Measurements from ENCODE around the gene BOK. TPM values are rescaled to one million over a fixed set of nuclear protein-coding genes. Genes with fewer than 3 reads are reported as not detected.

The BOK gene
- total and polyA plus RNA-seq, 9 of the 15 experiments (the other 6 are each of a cell fraction or from before 2014, with no cell fraction given): 0.03 to 3.3 (median 2.0) TPM; not detected in 1

DNA sequence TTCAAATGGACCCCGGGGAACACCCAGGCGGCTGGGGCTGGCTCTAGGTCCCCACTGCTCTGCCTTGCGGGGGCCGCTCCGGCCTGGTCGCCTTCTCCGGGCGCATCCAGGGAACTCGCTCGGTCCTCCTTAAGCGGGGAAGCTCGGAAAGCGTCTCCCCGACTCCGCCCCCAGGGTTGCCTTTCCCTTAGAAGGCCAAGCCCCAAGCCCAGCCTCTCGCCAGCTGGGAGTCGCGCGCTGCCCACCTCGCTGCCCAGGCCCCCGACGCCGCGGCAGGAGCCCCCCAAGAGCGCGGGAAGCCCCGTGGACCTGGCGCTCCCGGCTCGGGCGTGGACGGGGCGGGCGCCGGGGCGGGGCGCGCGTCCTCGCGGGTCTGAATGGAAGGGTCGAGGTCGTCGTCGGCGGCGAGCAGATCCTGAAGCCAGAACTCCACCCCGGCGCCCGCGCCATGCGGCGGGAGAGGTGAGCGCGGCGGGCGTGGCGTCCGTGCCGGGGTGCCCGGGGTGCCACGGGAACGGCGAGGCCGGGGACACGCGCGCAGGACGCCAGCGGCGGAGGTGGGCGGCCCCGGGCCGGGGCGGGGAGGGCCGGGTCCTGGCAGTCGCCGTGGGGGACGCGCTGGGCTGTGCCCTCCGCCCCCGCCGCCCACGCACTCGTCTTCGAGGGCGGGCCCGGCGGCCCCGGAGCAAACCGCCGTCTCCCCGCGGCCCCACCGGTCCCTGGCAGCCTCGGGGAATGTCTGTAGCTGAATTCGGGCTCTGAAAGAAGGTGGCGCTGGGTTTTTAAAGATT, at the start of gene BOK (continued):
- TF ChIP-seq ZNF12 (CRISPR knock-in tag; IDR thresholded peaks at IDR 0.05) (no peak), ZNF408 (CRISPR knock-in tag; IDR thresholded peaks at IDR 0.05; ENCODE audit: low read depth) (no peak)

DNA sequence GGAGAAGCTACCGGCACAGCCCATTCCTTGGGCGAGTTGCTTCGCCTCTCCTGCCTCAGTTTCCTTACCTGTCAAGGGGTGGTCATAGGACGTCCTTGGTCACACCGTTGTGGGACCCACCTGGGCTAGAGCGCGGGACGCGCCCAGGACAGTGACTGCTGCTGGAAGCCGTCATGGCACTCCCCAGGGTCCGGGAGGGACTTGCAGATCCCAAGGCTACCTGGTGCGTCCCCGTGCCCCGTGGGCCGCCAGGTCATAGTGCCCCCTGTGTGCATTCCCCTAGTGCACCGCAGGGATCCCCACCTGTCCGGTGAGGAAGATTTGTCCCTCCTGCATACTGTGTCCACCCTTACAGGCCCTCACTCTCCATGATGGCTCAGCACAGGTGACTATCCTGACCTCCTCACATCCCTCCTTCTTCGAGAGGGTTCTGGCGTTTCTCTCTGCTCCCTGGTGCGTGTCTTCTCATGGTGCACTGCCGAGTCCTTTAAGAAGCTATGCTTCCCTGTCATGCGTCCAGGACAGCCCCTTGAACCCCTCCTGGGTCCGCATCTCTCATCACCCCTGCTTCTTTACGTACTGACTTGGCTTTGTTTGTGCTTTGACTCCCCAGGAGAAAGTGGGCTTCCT, 49.3 kb upstream of the BOK start:
- TSS peak; percentile 77 for BruUV-seq (replicated peaks)
- Histone ChIP-seq H3K79me2 (ENCODE audit: control insufficient read depth, insufficient read depth, low read length) (peaks cover 42% of the 10 kb centered on the region), H3K4me2 (ENCODE audit: insufficient read depth, low read length) (peak overlapping the region; percentile 83), H3K9me3 (replicated peaks; ENCODE audit: control insufficient read depth, insufficient read depth, low read depth, low read length) (no peaks in the 10 kb centered on the region), H3K9me1 (ENCODE audit: control insufficient read depth, insufficient read depth, low read length) (peaks cover 3% of the 10 kb centered on the region), H3K36me3 (ENCODE audit: control insufficient read depth, insufficient read depth, low read length) (peaks cover 11% of the 10 kb centered on the region; the same call in 2 of the 3 replicates), H4K20me1 (replicated peaks; ENCODE audit: control insufficient read depth, insufficient read depth, low read length) (no peaks in the 10 kb centered on the region), H2AFZ (ENCODE audit: low read depth, low read length) (peak overlapping the region; percentile 94), H3K27ac (ENCODE audit: extremely low read depth, low read depth, low read length) (peak overlapping the region; percentile 94), H3K27me3 (ENCODE audit: control insufficient read depth in 2 of 2, insufficient read depth in 2 of 2, low read length in 2 of 2) (no peaks in the 10 kb centered on the region), H3K9ac (ENCODE audit: insufficient read depth in 1 of 2, low read depth in 2 of 2, low read length in 2 of 2) (peak overlapping the region; percentile 75 to 94), H3K4me3 (peak overlapping the region; percentile 75), H3K4me1 (replicated peaks in 1 of 2; ENCODE audit: control insufficient read depth in 2 of 2, insufficient read depth in 2 of 2, low read length in 2 of 2) (peaks cover 13 to 34% of the 10 kb centered on the region in 2 experiments; a peak in 4 of 5 replicates)
- in situ Hi-C loops (cut with MboI): no loop called here
- ChIA-PET POLR2A (interaction anchor here (0.8 kb wide), 1 partner anchor 10 kb away, joined by 3 read pairs; no protein-coding TSS in a partner anchor), CTCF (ENCODE audit: low intra/inter-chr PET ratio) (no interaction called here)
- FAIRE-seq (no peak), DNase-seq (ENCODE audit: extremely low read depth in 1 of 4, low spot score in 3 of 4) (no peak), ATAC-seq (no peak)
- no peak for TF ChIP-seq U2AF2 (optimal IDR thresholded peaks at IDR 0.05; ENCODE audit: low read depth, low read length)
- TF ChIP-seq HNRNPL (IDR thresholded peaks at IDR 0.05; ENCODE audit: low read depth, low read length): no peak
- TF ChIP-seq CBX2 (IDR thresholded peaks at IDR 0.05; ENCODE audit: insufficient read depth, low read length, poor library complexity, severe bottlenecking): no peak
- 0 out of 2 replicates have a peak, but pooled peaks have one; percentile 7 for TF ChIP-seq HDAC2 (IDR thresholded peaks at IDR 0.05)
- TF ChIP-seq KAT2B (IDR thresholded peaks at IDR 0.05; ENCODE audit: low read depth, low read length): no peak
- no peak for TF ChIP-seq RBM14 (IDR thresholded peaks at IDR 0.05; ENCODE audit: borderline replicate concordance, insufficient read depth, low read depth, low read length)
- no peak for TF ChIP-seq RFX1 (IDR thresholded peaks at IDR 0.05)
- TF ChIP-seq PML (IDR thresholded peaks at IDR 0.05; ENCODE audit: low read length): no peak
- TF ChIP-seq, protein P1, sequence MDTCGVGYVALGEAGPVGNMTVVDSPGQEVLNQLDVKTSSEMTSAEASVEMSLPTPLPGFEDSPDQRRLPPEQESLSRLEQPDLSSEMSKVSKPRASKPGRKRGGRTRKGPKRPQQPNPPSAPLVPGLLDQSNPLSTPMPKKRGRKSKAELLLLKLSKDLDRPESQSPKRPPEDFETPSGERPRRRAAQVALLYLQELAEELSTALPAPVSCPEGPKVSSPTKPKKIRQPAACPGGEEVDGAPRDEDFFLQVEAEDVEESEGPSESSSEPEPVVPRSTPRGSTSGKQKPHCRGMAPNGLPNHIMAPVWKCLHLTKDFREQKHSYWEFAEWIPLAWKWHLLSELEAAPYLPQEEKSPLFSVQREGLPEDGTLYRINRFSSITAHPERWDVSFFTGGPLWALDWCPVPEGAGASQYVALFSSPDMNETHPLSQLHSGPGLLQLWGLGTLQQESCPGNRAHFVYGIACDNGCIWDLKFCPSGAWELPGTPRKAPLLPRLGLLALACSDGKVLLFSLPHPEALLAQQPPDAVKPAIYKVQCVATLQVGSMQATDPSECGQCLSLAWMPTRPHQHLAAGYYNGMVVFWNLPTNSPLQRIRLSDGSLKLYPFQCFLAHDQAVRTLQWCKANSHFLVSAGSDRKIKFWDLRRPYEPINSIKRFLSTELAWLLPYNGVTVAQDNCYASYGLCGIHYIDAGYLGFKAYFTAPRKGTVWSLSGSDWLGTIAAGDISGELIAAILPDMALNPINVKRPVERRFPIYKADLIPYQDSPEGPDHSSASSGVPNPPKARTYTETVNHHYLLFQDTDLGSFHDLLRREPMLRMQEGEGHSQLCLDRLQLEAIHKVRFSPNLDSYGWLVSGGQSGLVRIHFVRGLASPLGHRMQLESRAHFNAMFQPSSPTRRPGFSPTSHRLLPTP (IDR thresholded peaks at IDR 0.05; ENCODE audit: borderline replicate concordance, extremely low read depth, insufficient read length): no peak
- TF ChIP-seq, protein P2, sequence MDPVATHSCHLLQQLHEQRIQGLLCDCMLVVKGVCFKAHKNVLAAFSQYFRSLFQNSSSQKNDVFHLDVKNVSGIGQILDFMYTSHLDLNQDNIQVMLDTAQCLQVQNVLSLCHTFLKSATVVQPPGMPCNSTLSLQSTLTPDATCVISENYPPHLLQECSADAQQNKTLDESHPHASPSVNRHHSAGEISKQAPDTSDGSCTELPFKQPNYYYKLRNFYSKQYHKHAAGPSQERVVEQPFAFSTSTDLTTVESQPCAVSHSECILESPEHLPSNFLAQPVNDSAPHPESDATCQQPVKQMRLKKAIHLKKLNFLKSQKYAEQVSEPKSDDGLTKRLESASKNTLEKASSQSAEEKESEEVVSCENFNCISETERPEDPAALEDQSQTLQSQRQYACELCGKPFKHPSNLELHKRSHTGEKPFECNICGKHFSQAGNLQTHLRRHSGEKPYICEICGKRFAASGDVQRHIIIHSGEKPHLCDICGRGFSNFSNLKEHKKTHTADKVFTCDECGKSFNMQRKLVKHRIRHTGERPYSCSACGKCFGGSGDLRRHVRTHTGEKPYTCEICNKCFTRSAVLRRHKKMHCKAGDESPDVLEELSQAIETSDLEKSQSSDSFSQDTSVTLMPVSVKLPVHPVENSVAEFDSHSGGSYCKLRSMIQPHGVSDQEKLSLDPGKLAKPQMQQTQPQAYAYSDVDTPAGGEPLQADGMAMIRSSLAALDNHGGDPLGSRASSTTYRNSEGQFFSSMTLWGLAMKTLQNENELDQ (CRISPR knock-in tag; IDR thresholded peaks at IDR 0.05; ENCODE audit: borderline replicate concordance): 0 out of 2 replicates have a peak, but pooled peaks have one; percentile 16
- peak; percentile 76 for TF ChIP-seq BCOR (IDR thresholded peaks at IDR 0.05)
- no peak for TF ChIP-seq ZNF507 (tag; conservative IDR thresholded peaks at IDR 0.05)
- 47% methylated on average over 17 of the region's 24 CpGs for WGBS (ENCODE audit: insufficient coverage, low coverage, missing lambda C conversion rate)
- intact Hi-C loops (cut with micrococcal nuclease): loop anchor here (2.0 kb wide), 1 partner anchor 32 kb away; no protein-coding TSS in a partner anchor

Data from K562 (cell line).